WTC11 (cell line): ENCODE results near the gene ALG6. TPM values are rescaled to one million over a fixed set of nuclear protein-coding genes. Genes with fewer than 3 reads are reported as not detected.

Experiments
- ATAC-seq: fragments of 200-7000 bp; cut with Tn5 transposase; 2 replicates; pipeline ENCODE4 v1.10.0; 2021; ENCODE audit warnings: mild to moderate bottlenecking, moderate library complexity
- CTCF ChIA-PET: fragments of 300-600 bp; sonication (Branson Sonifier 250); formaldehyde crosslinking; loops from one replicate; lab custom pipeline; 2021; ENCODE audit warnings: antibody characterized with exemption; lab: Charles Lee
- POLR2A ChIA-PET: fragments of 350-600 bp; sonication (Branson Sonifier 250); formaldehyde crosslinking; loops from one replicate; lab custom pipeline; 2021; ENCODE audit warnings: antibody characterized with exemption; lab: Charles Lee
- DNase-seq: peaks from one replicate; pipeline ENCODE4 v3.0.0; 2021; ENCODE audit warnings: low spot score
- H3K27ac Mint-ChIP-seq: 2 replicates; pipeline ENCODE4 v1.8.0; 2021; ENCODE audit warnings: mixed read lengths
- H3K27me3 Mint-ChIP-seq: 2 replicates; pipeline ENCODE4 v1.8.0; 2021; ENCODE audit warnings: low read depth, mild to moderate bottlenecking, moderate library complexity, mixed read lengths
- H3K36me3 Mint-ChIP-seq: 2 replicates; pipeline ENCODE4 v1.8.0; 2021; ENCODE audit warnings: mixed read lengths
- H3K4me1 Mint-ChIP-seq: 2 replicates; pipeline ENCODE4 v1.8.0; 2022; ENCODE audit warnings: mixed read lengths
- H3K4me3 Mint-ChIP-seq: 2 replicates; pipeline ENCODE4 v1.8.0; 2021; ENCODE audit warnings: mild to moderate bottlenecking, moderate library complexity, mixed read lengths
- H3K9me3 Mint-ChIP-seq: 2 replicates; pipeline ENCODE4 v1.8.0; 2021; ENCODE audit warnings: mixed read lengths
- ATF3 ChIP-seq: sonication (generic); formaldehyde crosslinking; conservative IDR thresholded peaks from 2 replicates; pipeline ENCODE4 v1.8.1; 2022; ENCODE audit warnings: mild to moderate bottlenecking, missing genetic modification reagents
- ATF6 ChIP-seq: sonication (generic); formaldehyde crosslinking; IDR thresholded peaks from 2 replicates; pipeline ENCODE4 v1.8.1; 2023; ENCODE audit warnings: mild to moderate bottlenecking, missing genetic modification reagents
- CREB1 ChIP-seq: sonication (generic); formaldehyde crosslinking; IDR thresholded peaks from 2 replicates; pipeline ENCODE4 v1.8.0; 2023; ENCODE audit warnings: mild to moderate bottlenecking, missing genetic modification reagents
- ETV6 ChIP-seq: sonication (generic); formaldehyde crosslinking; IDR thresholded peaks from 2 replicates; pipeline ENCODE4 v1.8.1; 2022; ENCODE audit warnings: mild to moderate bottlenecking, missing genetic modification reagents
- FOXJ3 ChIP-seq: sonication (generic); formaldehyde crosslinking; IDR thresholded peaks from 2 replicates; pipeline ENCODE4 v1.9.0; 2021; ENCODE audit warnings: missing genetic modification reagents, mild to moderate bottlenecking, borderline replicate concordance
- HMGA2 ChIP-seq: fragments of 250-450 bp; sonication (Bioruptor Pico); IDR thresholded peaks from 2 replicates; pipeline ENCODE4 v1.4.0; 2021; ENCODE audit warnings: mild to moderate bottlenecking, moderate library complexity
- JUN ChIP-seq: sonication (generic); formaldehyde crosslinking; IDR thresholded peaks from 2 replicates; pipeline ENCODE4 v1.8.0; 2023; ENCODE audit warnings: mild to moderate bottlenecking, missing genetic modification reagents
- MXD4 ChIP-seq: fragments of 250-450 bp; sonication (Bioruptor Pico); IDR thresholded peaks from 2 replicates; pipeline ENCODE4 v1.8.0; 2021; ENCODE audit warnings: mild to moderate bottlenecking, moderate library complexity, borderline replicate concordance
- PRDM15 ChIP-seq: sonication (generic); formaldehyde crosslinking; IDR thresholded peaks from 2 replicates; pipeline ENCODE4 v1.8.0; 2022; ENCODE audit warnings: missing genetic modification reagents
- TEAD1 ChIP-seq: sonication (generic); formaldehyde crosslinking; IDR thresholded peaks from 2 replicates; pipeline ENCODE4 v1.8.0; 2022; ENCODE audit warnings: mild to moderate bottlenecking, missing genetic modification reagents
- ZNF232 ChIP-seq: sonication (generic); formaldehyde crosslinking; IDR thresholded peaks from 2 replicates; pipeline ENCODE4 v1.8.0; 2022; ENCODE audit warnings: mild to moderate bottlenecking, missing genetic modification reagents
- ZNF416 ChIP-seq: fragments of 250-450 bp; sonication (Bioruptor Pico); IDR thresholded peaks from 2 replicates; pipeline ENCODE4 v1.9.0; 2021; ENCODE audit warnings: mild to moderate bottlenecking, inconsistent platforms
- total RNA-seq: library from RNA; stranded (reverse); gene quantifications from 3 replicates; pipeline ENCODE4 v1.2.3, GENCODE V29; 2021
- TF ChIP-seq, protein P1 (sequence below): fragments of 250-450 bp; sonication (Bioruptor Pico); IDR thresholded peaks from 2 replicates; pipeline ENCODE4 v1.9.0; 2021; ENCODE audit warnings: mild to moderate bottlenecking
- TF ChIP-seq, protein P2 (sequence below): sonication (generic); formaldehyde crosslinking; IDR thresholded peaks from 2 replicates; pipeline ENCODE4 v1.8.0; 2022; ENCODE audit warnings: mild to moderate bottlenecking, missing genetic modification reagents
- TF ChIP-seq, protein P3 (sequence below): fragments of 250-450 bp; sonication (Bioruptor Pico); conservative IDR thresholded peaks from 2 replicates; pipeline ENCODE4 v1.9.0; 2021; ENCODE audit warnings: mild to moderate bottlenecking
- TF ChIP-seq, protein P4 (sequence below): sonication (generic); formaldehyde crosslinking; IDR thresholded peaks from 2 replicates; pipeline ENCODE4 v1.8.1; 2023; ENCODE audit warnings: mild to moderate bottlenecking, missing genetic modification reagents, moderate library complexity
- TF ChIP-seq, protein P5 (sequence below): sonication (generic); formaldehyde crosslinking; IDR thresholded peaks from 2 replicates; pipeline ENCODE4 v1.8.1; 2022; ENCODE audit warnings: missing genetic modification reagents, borderline replicate concordance

ALG6 gene
- total RNA-seq, 1 experiment from 2014 or later = 17.6 TPM

- Mint-ChIP-seq H3K9me3 (no peaks in the 10 kb centered on the region), H3K27ac (no peak overlapping the region), H3K27me3 (peaks cover 59% of the 10 kb centered on the region), H3K4me3 (peak overlapping the region; percentile 93), H3K4me1 (peaks cover 54% of the 10 kb centered on the region), H3K36me3 (no peaks in the 10 kb centered on the region)
- ATAC-seq (no peak), DNase-seq (no peak)
- TF ChIP-seq, protein P1, sequence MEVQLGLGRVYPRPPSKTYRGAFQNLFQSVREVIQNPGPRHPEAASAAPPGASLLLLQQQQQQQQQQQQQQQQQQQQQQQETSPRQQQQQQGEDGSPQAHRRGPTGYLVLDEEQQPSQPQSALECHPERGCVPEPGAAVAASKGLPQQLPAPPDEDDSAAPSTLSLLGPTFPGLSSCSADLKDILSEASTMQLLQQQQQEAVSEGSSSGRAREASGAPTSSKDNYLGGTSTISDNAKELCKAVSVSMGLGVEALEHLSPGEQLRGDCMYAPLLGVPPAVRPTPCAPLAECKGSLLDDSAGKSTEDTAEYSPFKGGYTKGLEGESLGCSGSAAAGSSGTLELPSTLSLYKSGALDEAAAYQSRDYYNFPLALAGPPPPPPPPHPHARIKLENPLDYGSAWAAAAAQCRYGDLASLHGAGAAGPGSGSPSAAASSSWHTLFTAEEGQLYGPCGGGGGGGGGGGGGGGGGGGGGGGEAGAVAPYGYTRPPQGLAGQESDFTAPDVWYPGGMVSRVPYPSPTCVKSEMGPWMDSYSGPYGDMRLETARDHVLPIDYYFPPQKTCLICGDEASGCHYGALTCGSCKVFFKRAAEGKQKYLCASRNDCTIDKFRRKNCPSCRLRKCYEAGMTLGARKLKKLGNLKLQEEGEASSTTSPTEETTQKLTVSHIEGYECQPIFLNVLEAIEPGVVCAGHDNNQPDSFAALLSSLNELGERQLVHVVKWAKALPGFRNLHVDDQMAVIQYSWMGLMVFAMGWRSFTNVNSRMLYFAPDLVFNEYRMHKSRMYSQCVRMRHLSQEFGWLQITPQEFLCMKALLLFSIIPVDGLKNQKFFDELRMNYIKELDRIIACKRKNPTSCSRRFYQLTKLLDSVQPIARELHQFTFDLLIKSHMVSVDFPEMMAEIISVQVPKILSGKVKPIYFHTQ (CRISPR knock-in tag) = no peak
- TF ChIP-seq, protein P2, sequence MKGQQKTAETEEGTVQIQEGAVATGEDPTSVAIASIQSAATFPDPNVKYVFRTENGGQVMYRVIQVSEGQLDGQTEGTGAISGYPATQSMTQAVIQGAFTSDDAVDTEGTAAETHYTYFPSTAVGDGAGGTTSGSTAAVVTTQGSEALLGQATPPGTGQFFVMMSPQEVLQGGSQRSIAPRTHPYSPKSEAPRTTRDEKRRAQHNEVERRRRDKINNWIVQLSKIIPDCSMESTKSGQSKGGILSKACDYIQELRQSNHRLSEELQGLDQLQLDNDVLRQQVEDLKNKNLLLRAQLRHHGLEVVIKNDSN (CRISPR knock-in tag) = no peak
- TF ChIP-seq, protein P3, sequence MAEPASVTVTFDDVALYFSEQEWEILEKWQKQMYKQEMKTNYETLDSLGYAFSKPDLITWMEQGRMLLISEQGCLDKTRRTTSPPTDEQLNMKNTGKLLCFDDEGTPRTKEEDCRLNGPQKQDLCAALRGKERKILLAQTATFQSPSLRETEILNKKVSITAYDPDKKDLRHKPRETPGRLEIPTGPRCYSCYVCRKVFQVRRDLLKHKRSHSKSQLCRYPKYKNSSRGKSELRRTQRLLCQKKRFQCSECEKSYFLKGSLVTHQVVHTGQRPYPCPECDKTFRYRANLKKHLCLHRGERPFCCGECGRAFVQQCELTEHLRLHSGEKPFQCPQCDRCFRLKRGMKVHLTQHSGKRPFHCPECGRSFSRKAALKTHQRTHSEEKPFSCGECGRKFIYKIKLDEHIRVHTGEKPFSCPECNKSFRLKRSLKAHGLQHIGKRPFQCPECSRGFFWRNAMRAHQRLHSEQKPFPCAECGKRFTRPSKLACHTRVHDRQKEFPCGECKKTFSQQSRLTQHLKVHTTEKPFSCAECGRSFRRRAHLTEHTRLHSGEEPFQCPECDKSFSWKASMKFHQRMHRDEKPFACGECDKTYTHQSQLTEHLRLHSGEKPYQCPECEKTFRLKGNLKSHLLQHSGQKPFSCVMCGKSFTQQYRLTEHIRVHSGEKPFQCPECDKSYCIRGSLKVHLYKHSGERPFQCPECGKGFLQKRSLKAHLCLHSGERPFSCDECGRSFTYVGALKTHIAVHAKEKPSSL (CRISPR knock-in tag) = no peak
- TF ChIP-seq, protein P4, sequence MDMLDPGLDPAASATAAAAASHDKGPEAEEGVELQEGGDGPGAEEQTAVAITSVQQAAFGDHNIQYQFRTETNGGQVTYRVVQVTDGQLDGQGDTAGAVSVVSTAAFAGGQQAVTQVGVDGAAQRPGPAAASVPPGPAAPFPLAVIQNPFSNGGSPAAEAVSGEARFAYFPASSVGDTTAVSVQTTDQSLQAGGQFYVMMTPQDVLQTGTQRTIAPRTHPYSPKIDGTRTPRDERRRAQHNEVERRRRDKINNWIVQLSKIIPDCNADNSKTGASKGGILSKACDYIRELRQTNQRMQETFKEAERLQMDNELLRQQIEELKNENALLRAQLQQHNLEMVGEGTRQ = no peak
- TF ChIP-seq ATF6 (CRISPR knock-in tag) (no peak), ATF3 (CRISPR knock-in tag) (no peak), PRDM15 (CRISPR knock-in tag) (no peak), HMGA2 (CRISPR knock-in tag) (no peak), MXD4 (CRISPR knock-in tag) (no peak), ZNF416 (no peak), JUN (CRISPR knock-in tag) (no peak), FOXJ3 (CRISPR knock-in tag) (no peak), ETV6 (CRISPR knock-in tag) (no peak), TEAD1 (no peak), ZNF232 (CRISPR knock-in tag) (no peak), CREB1 (CRISPR knock-in tag) (no peak)
- TF ChIP-seq, protein P5, sequence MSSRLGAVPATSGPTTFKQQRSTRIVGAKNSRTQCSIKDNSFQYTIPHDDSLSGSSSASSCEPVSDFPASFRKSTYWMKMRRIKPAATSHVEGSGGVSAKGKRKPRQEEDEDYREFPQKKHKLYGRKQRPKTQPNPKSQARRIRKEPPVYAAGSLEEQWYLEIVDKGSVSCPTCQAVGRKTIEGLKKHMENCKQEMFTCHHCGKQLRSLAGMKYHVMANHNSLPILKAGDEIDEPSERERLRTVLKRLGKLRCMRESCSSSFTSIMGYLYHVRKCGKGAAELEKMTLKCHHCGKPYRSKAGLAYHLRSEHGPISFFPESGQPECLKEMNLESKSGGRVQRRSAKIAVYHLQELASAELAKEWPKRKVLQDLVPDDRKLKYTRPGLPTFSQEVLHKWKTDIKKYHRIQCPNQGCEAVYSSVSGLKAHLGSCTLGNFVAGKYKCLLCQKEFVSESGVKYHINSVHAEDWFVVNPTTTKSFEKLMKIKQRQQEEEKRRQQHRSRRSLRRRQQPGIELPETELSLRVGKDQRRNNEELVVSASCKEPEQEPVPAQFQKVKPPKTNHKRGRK (CRISPR knock-in tag) = no peak
- ChIA-PET POLR2A (interaction anchor here (1.7 kb wide), 1 partner anchor 8 kb away, joined by 5 read pairs; no protein-coding TSS in a partner anchor), CTCF (interaction anchor here (0.6 to 3.8 kb wide), 5 partner anchors 8 to 546 kb away, joined by 3 to 22 read pairs (median 4); no protein-coding TSS in a partner anchor)
Measured at GRCh38 chr1:63325279-63325985, 42.0 kb upstream of the ALG6 start.
